Measurements from ENCODE around the gene CAV2. TPM values are rescaled to one million over a fixed set of nuclear protein-coding genes. Genes with fewer than 3 reads are reported as not detected.

Gene CAV2
- total RNA-seq, 6 experiments from 2014 or later, result 157 to 229 (median 186) TPM

DNA sequence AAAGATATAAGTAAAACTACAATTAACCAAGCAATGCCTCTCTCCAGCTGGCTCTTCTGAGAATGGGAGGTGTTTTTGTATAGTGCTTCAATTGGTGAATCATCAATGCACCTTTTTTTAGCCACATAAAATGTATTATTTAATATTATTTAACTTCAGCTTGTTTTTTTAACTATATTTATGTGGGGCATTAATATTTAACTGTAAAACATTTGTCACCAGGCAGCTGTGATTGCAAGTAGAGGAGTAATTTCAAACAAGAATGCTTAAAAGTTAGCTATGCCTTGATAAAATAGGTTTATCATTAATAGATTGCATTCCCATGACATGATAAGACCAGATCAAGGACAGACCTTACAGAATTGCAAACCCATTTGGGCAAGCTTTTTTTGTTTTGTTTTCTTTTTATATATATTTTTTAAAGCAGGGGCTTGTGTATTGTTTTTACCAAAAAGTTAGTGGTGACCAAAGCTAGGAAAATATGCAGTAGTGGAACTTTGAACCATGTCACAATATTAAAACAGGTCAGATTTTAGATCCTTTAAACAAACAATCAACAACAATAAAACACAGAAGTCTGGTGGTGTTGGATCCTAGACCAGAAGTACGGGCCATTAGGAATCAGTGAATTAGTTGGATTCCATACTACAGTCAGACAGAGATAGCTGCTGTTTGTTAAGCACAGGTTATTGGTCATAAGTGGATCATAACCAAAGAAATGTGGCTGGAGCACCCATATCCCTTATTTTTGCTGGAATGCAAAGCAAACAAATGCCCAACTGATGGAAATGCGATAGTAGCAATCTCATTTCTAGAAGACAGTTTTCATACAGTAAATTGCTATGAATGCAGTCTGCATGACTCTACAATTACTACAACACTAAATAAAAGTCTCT lies 2.9 kb downstream of the CAV2 start:
- Mint-ChIP-seq H3K36me3 (ENCODE audit: low read depth) (peaks cover 53% of the 10 kb centered on the region), H3K27me3 (ENCODE audit: insufficient read depth) (peaks cover 3% of the 10 kb centered on the region; the same call in 1 of the 2 replicates), H3K4me1 (ENCODE audit: low read depth) (peaks cover 80% of the 10 kb centered on the region), H3K4me3 (peak overlapping the region; percentile 96), H3K27ac (peak overlapping the region; percentile 90), H3K9me3 (no peaks in the 10 kb centered on the region)
- no peak for TF ChIP-seq CTCF (IDR thresholded peaks at IDR 0.05)
- DNase-seq, result no peak

- DNase-seq, result no peak
- no peak for TF ChIP-seq CTCF (IDR thresholded peaks at IDR 0.05)
- Mint-ChIP-seq H3K4me3 (no peak overlapping the region), H3K36me3 (ENCODE audit: low read depth) (peaks cover 53% of the 10 kb centered on the region), H3K4me1 (ENCODE audit: low read depth) (peaks cover 66% of the 10 kb centered on the region), H3K27me3 (ENCODE audit: insufficient read depth) (peaks cover 3% of the 10 kb centered on the region; the same call in 1 of the 2 replicates), H3K9me3 (no peaks in the 10 kb centered on the region), H3K27ac (peak overlapping the region; percentile 80)
Measured at GRCh38 chr7:116503835-116504234, 4.3 kb downstream of the CAV2 start.

- Mint-ChIP-seq H3K4me1 (ENCODE audit: low read depth) (peaks cover 77% of the 10 kb centered on the region), H3K27ac (peak overlapping the region; percentile 68), H3K27me3 (ENCODE audit: insufficient read depth) (peaks cover 3% of the 10 kb centered on the region; the same call in 1 of the 2 replicates), H3K4me3 (0 out of 2 replicates have a peak overlapping the region, but pooled peaks have one; percentile 1), H3K36me3 (ENCODE audit: low read depth) (peaks cover 63% of the 10 kb centered on the region), H3K9me3 (no peaks in the 10 kb centered on the region)
- no peak for DNase-seq
- TF ChIP-seq CTCF (IDR thresholded peaks at IDR 0.05), result no peak
Measured at GRCh38 chr7:116505278-116505677, 5.7 kb downstream of the CAV2 start.

DNA sequence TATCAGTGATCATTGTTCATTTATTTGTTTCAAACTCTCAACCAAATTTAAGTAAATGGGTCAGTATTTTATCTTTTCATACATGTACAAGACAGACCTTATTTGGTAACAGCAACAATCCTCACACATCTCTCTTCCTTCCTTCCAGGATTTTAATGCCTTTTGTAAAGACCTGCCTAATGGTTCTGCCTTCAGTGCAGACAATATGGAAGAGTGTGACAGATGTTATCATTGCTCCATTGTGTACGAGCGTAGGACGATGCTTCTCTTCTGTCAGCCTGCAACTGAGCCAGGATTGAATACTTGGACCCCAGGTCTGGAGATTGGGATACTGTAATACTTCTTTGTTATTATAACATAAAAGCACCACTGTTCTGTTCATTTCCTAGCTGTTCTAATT lies 6.3 kb downstream of the CAV2 start:
- no peak for TF ChIP-seq CTCF (IDR thresholded peaks at IDR 0.05)
- no peaks in the 10 kb centered on the region for H3K9me3 Mint-ChIP-seq
- H3K4me1 Mint-ChIP-seq (ENCODE audit: low read depth), result peaks cover 78% of the 10 kb centered on the region
- no peak for DNase-seq
- H3K27me3 Mint-ChIP-seq (ENCODE audit: insufficient read depth), result no peaks in the 10 kb centered on the region; the same call in 1 of the 2 replicates
- peak overlapping the region; percentile 68 for H3K27ac Mint-ChIP-seq
- no peak overlapping the region; the same call in 1 of the 2 replicates for H3K4me3 Mint-ChIP-seq
- H3K36me3 Mint-ChIP-seq (ENCODE audit: low read depth), result peaks cover 58% of the 10 kb centered on the region

DNA sequence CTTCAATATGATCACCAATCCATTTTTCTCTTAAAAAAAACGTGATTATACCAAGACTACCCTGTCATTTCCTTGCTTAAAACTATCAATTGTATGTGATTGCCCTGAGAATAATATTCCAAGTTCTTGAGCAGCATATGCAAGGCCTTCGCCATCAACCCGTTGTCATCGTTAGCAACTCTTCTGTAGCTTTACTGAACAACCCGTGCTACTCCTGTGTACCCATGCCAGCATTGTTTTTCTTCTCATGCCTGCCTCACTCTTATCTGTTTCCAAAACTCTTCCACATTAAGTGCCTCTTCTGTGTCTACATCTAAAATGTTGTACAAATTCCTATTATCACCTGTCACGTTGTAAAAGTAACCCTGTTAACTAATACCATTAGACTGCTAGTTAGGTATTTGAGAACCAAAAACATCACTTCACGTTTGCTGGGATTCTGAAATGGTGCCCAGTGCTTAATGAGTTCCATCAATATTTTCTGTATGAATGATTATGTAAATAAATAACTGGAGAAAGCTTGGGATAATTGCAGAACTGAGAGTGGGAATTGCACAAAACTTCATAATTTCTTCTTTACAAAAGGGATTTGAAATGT lies 10.5 kb downstream of the CAV2 start:
- H3K27ac Mint-ChIP-seq, result peak overlapping the region; percentile 56
- H3K9me3 Mint-ChIP-seq, result no peaks in the 10 kb centered on the region
- peaks cover 71% of the 10 kb centered on the region for H3K4me1 Mint-ChIP-seq (ENCODE audit: low read depth)
- H3K36me3 Mint-ChIP-seq (ENCODE audit: low read depth), result peaks cover 31% of the 10 kb centered on the region
- no peak for TF ChIP-seq CTCF (IDR thresholded peaks at IDR 0.05)
- H3K27me3 Mint-ChIP-seq (ENCODE audit: insufficient read depth), result peaks cover 4% of the 10 kb centered on the region
- no peak overlapping the region for H3K4me3 Mint-ChIP-seq
- DNase-seq, result no peak

Measured in HFFc6 (cell line).